Activated T-helper 17 cell treated with anti-CD3 and anti-CD28 coated beads, Interleukin-2, amount 50 U/mL, for 72 hours (primary cell): ENCODE data around the gene ZNF135. TPM values are rescaled to one million over a fixed set of nuclear protein-coding genes. Genes with fewer than 3 reads are reported as not detected.

ENCODE experiments used
- ATAC-seq: fragments of 150-1000 bp; cut with Tn5 transposase; replicated peaks from 2 replicates; pipeline ENCODE4 v1.10.0; 2021; ENCODE audit warnings: mild to moderate bottlenecking, moderate library complexity
- H3K27ac Mint-ChIP-seq: one replicate; pipeline ENCODE4 v1.8.0; 2022; ENCODE audit warnings: mixed read lengths
- H3K27me3 Mint-ChIP-seq: one replicate; pipeline ENCODE4 v1.8.0; 2022; ENCODE audit warnings: mixed read lengths
- H3K36me3 Mint-ChIP-seq: one replicate; pipeline ENCODE4 v1.8.0; 2022; ENCODE audit warnings: low read depth, mild to moderate bottlenecking, mixed read lengths
- H3K4me1 Mint-ChIP-seq: one replicate; pipeline ENCODE4 v1.8.0; 2022; ENCODE audit warnings: mixed read lengths
- H3K4me3 Mint-ChIP-seq: one replicate; pipeline ENCODE4 v1.8.0; 2022; ENCODE audit warnings: mild to moderate bottlenecking, mixed read lengths
- H3K9me3 Mint-ChIP-seq: one replicate; pipeline ENCODE4 v1.8.0; 2022; ENCODE audit warnings: mixed read lengths
- total RNA-seq, 2 donors: library from RNA; stranded (reverse); gene quantifications; one replicate each; pipeline ENCODE4 v1.2.3, GENCODE V29; 2022

Gene ZNF135
- total RNA-seq, 2 donors from 2014 or later = 0.34 TPM; not detected in 1

GRCh38 chr19:58095328-58095727 is 36.2 kb downstream of the ZNF135 start:
- no peak for ATAC-seq
- no peak overlapping the region for H3K4me3 Mint-ChIP-seq
- H3K27ac Mint-ChIP-seq = no peak overlapping the region
- peaks cover 8% of the 10 kb centered on the region for H3K4me1 Mint-ChIP-seq
- peaks cover 15% of the 10 kb centered on the region for H3K36me3 Mint-ChIP-seq
- peaks cover 7% of the 10 kb centered on the region for H3K9me3 Mint-ChIP-seq
- H3K27me3 Mint-ChIP-seq = no peaks in the 10 kb centered on the region

DNA sequence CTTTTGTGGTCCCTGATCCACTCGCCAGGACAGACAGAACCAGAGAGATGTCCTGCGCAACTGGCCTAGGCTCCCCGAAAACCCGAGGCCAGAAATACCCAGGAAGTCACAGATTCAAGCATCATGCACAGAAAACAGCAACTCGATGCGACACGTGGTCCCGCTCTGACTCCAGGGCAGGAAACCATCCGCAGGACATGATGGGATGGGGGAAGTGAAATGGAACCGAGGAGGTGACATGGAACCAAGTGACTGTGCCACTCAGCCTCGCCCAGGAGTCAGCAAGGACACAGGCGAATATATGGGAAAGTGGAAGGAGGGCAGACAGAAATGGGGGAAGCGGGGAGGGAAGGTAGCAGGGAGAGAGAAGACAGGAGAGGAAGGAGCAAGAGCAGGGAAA is 37.8 kb downstream of the ZNF135 start:
- H3K27me3 Mint-ChIP-seq = no peaks in the 10 kb centered on the region
- H3K4me3 Mint-ChIP-seq = peak overlapping the region; percentile 98
- peaks cover 8% of the 10 kb centered on the region for H3K4me1 Mint-ChIP-seq
- peaks cover 15% of the 10 kb centered on the region for H3K36me3 Mint-ChIP-seq
- peaks cover 7% of the 10 kb centered on the region for H3K9me3 Mint-ChIP-seq
- ATAC-seq = no peak
- peak overlapping the region; percentile 100 for H3K27ac Mint-ChIP-seq

DNA sequence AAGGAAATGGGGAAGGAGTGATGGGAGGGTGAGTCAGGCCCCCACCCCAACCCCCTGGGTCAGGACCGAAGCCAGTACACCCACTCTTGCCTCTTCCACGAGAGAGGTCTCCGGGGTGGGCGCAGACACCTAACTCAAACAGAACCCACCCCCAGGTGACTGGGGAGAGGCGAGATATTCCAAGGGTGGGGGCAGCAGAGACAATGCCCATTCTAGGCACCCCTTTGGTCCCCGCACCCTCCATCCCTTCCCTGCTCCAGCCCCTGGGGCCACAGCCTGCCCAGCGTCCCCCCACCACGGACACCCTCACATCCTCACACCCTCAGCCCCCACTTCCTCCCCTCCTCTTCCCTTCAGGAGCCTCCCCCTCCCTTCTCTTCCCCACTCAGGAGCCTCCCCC is 38.3 kb downstream of the ZNF135 start:
- Mint-ChIP-seq H3K9me3 (peaks cover 7% of the 10 kb centered on the region), H3K27me3 (no peaks in the 10 kb centered on the region), H3K4me3 (peak overlapping the region; percentile 98), H3K4me1 (peaks cover 8% of the 10 kb centered on the region), H3K36me3 (peaks cover 15% of the 10 kb centered on the region), H3K27ac (peak overlapping the region; percentile 100)
- ATAC-seq = no peak

DNA sequence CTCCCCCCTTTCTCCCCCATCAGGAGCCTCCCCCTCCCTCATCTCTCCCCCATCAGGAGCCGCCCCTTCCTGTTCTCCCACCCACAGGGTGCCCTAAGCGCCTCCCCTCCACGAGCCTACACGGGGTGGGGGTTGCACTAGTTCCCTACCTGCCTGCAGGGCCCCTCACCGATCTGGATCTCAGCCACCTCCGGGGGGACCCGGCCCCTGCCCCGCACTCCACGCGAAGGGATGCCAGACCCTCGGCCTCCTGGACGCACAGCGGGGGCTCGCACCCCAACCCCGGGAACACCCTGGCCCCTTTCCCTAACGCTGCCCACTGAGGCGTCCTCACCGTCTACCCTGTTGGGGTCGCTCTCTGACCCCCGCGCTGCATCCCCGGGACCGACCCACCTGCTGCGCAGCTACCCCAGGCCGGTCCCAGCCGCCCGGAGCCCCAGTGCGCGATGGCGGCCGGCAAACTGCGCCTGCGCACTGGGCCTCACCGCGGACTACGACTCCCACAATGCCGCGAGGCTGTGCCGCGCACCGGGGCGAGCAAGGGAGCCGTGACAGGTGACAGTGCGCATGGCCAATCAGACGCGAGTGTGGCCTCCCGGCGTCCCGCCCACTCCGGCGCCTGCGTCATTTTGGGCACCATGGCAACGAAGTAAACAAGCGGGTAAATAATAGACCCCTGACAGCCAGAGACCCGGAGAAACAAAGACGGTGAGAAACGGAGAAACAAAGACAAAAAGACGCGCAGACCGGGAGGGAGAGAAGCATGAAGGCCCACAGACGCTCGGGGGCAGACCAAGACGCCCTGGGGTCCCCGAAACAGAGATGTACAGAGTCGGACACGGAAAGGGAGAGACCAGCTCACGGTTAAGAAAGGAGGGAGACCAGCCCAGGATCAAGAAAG is 38.9 kb downstream of the ZNF135 start, which contains the start of gene ZSCAN18:
TSS of gene ZSCAN18 (minus strand) at position 451 of the 901 bp plus-strand sequence. CDS start 7,964 bp downstream, outside the sequence.
- H3K4me3 Mint-ChIP-seq = peak within 1 kb of the TSS; percentile 98
- peak within 1 kb of the TSS; percentile 100 for H3K27ac Mint-ChIP-seq
- peaks cover 8% of the 10 kb centered on the region for H3K4me1 Mint-ChIP-seq
- H3K27me3 Mint-ChIP-seq = no peaks in the 10 kb centered on the region
- peaks cover 7% of the 10 kb centered on the region for H3K9me3 Mint-ChIP-seq
- peak; percentile 99 for ATAC-seq
- H3K36me3 Mint-ChIP-seq = peaks cover 15% of the 10 kb centered on the region

GRCh38 chr19:58098682-58098998 is 39.6 kb downstream of the ZNF135 start:
- H3K4me3 Mint-ChIP-seq = peak overlapping the region; percentile 98
- H3K36me3 Mint-ChIP-seq = peaks cover 15% of the 10 kb centered on the region
- peaks cover 12% of the 10 kb centered on the region for H3K9me3 Mint-ChIP-seq
- peak; percentile 13 for ATAC-seq
- H3K4me1 Mint-ChIP-seq = peaks cover 8% of the 10 kb centered on the region
- H3K27me3 Mint-ChIP-seq = no peaks in the 10 kb centered on the region
- H3K27ac Mint-ChIP-seq = peak overlapping the region; percentile 100

GRCh38 chr19:58107778-58108545 is 48.9 kb downstream of the ZNF135 start:
- Mint-ChIP-seq H3K4me1 (no peaks in the 10 kb centered on the region), H3K27ac (no peak overlapping the region), H3K27me3 (no peaks in the 10 kb centered on the region), H3K4me3 (no peak overlapping the region), H3K36me3 (no peaks in the 10 kb centered on the region), H3K9me3 (peaks cover 32% of the 10 kb centered on the region)
- no peak for ATAC-seq

GRCh38 chr19:58108546-58108817 is 49.4 kb downstream of the ZNF135 start:
- ATAC-seq = no peak
- Mint-ChIP-seq H3K4me3 (no peak overlapping the region), H3K27me3 (no peaks in the 10 kb centered on the region), H3K4me1 (no peaks in the 10 kb centered on the region), H3K9me3 (peaks cover 28% of the 10 kb centered on the region), H3K36me3 (no peaks in the 10 kb centered on the region), H3K27ac (no peak overlapping the region)

DNA sequence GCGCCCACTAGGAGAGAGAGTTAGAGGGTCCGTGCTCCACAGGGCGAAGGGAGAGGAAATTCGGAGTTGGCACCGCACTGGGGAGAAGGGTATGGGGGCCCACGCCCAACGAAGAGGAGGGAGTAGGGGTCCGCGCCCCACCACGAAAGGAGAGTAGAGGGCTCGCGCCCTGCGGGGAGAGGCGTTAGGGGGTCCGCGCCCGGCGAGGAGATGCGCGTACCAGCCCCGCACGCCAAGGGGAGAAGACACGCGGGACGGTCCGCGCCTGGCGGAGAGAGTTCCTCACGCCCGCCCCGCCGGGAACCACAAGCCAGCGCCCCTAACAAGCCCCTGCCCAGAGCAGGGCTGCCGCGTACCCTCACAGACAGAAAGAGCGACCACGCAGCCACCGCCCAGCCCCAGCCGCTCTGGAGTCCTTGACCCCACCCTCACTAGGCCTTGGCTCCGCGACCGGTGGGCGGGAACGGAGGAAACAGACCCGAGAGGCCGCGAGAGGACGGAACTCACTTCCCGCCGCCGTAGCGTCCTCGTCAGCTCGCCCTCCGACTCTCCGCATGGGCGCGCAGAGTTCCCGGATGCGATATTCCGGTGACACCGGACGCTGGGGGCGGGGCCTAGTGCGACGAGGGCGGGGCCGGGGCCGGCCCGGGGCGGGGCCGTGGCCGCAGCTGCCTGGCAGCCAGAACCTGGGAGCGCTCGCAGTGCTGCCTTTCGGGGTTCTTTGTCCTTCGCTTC is 58.9 kb downstream of the ZNF135 start:
- Mint-ChIP-seq H3K27ac (no peak overlapping the region), H3K36me3 (peaks cover 11% of the 10 kb centered on the region), H3K9me3 (peaks cover 47% of the 10 kb centered on the region), H3K27me3 (peaks cover 5% of the 10 kb centered on the region), H3K4me1 (no peaks in the 10 kb centered on the region), H3K4me3 (no peak overlapping the region)
- no peak for ATAC-seq

DNA sequence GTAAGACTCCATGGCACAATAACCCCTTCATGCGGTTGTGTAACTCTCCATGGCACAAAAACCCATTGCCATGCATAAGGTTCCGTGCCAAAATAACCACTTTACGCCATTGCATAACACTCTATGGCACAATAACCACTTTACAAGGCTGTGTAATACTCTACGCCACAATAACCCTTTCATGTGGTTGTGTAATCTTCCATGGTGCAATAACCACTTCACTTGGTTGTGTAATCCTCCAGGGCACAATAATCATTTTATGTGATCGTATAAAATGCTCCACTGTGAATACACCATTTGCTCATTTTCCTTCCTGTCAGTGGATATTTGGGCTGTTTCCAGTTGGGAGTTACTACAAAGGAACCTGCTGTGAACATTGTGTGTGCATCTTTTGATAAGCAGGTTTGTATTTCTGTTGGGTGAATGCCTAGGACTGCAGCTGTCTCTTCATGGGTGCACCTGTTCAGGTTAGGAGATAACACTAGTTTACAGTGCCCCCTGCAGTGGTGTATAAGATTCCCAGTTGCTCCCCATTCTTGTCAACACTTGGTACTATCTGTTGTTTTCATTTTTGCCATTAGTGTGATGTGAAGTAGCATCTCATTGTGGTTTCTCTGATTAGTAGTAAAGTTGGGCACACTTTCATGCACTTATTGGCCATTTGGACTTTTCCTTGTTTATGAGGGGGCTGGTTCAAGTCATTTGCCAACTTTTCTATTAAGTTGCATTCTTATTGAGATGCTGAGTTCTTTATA is 60.1 kb downstream of the ZNF135 start:
- H3K36me3 Mint-ChIP-seq = peaks cover 11% of the 10 kb centered on the region

More for the DNA sequence above, 60.1 kb downstream of the ZNF135 start:
- Mint-ChIP-seq H3K4me3 (no peak overlapping the region), H3K9me3 (peaks cover 51% of the 10 kb centered on the region), H3K4me1 (no peaks in the 10 kb centered on the region), H3K27ac (no peak overlapping the region), H3K27me3 (peaks cover 5% of the 10 kb centered on the region)
- ATAC-seq = no peak

Other genes starting within 250 kb of the ZNF135 start
- 1 to 10 TPM; 6.0 to 7.5 TPM for gene ZNF552, start 244.4 kb upstream of the ZNF135 start, total RNA-seq
- gene ZNF587B, start 229.0 kb upstream of the ZNF135 start, total RNA-seq = 10 to 100 TPM; 16.8 to 20.6 TPM
- gene ZNF587, start 209.4 kb upstream of the ZNF135 start, total RNA-seq = 10 to 100 TPM; 33.7 to 37.3 TPM
- 10 to 100 TPM; 16.2 to 21.5 TPM for gene ZNF814, start 170.2 kb upstream of the ZNF135 start, total RNA-seq
- gene ZNF417, start 142.7 kb upstream of the ZNF135 start, total RNA-seq = 10 to 100 TPM; 15.4 to 26.3 TPM
- gene ZNF418, start 123.9 kb upstream of the ZNF135 start, total RNA-seq = 1 to 10 TPM; 1.0 to 6.7 TPM
- 1 to 10 TPM; 4.3 to 7.8 TPM for gene ZNF256, start 111.6 kb upstream of the ZNF135 start, total RNA-seq
- gene C19orf18, start 84.7 kb upstream of the ZNF135 start, total RNA-seq = under 1 TPM in 1 of 2 donors, not detected in 1; 0.29 TPM
- 1 to 10 TPM; 4.4 to 5.1 TPM for gene ZNF606, start 56.5 kb upstream of the ZNF135 start, total RNA-seq
- gene ZSCAN1, start 25.3 kb upstream of the ZNF135 start, total RNA-seq = not detected
- 10 to 100 TPM; 15.9 to 20.1 TPM for gene ZSCAN18, start 38.9 kb downstream of the ZNF135 start, total RNA-seq
- gene ZNF329, start 91.5 kb downstream of the ZNF135 start, total RNA-seq = 1 to 10 TPM; 3.8 to 7.0 TPM
- 10 to 100 TPM; 18.5 to 29.1 TPM for gene ZNF274, start 123.8 kb downstream of the ZNF135 start, total RNA-seq
- gene ZNF544, start 169.6 kb downstream of the ZNF135 start, total RNA-seq = 10 to 100 TPM; 43.4 to 44.6 TPM
- 1 to 10 TPM; 3.7 to 4.6 TPM for gene ZNF8, start 219.7 kb downstream of the ZNF135 start, total RNA-seq
- gene ERVK3-1, start 246.1 kb downstream of the ZNF135 start, total RNA-seq = 10 to 100 TPM; 38.5 to 57.8 TPM